Progenitor cell of endocrine pancreas (in vitro differentiated cells): ENCODE data around the gene E2F4. TPM values are rescaled to one million over a fixed set of nuclear protein-coding genes. Genes with fewer than 3 reads are reported as not detected.

Experiments used
- DNase-seq: peaks from one replicate; pipeline ENCODE4 v3.0.0; 2021; ENCODE audit warnings: low spot score; ENCODE audit not compliant: unreplicated experiment
- H3K27ac Mint-ChIP-seq: 2 replicates; pipeline ENCODE4 v1.8.0; 2021; ENCODE audit warnings: mild to moderate bottlenecking, moderate library complexity, mixed read lengths
- H3K27me3 Mint-ChIP-seq: 2 replicates; pipeline ENCODE4 v1.8.0; 2021; ENCODE audit warnings: mixed read lengths
- H3K36me3 Mint-ChIP-seq: 2 replicates; pipeline ENCODE4 v1.8.0; 2022; ENCODE audit warnings: mixed read lengths; ENCODE audit not compliant: insufficient read depth
- H3K4me1 Mint-ChIP-seq: 2 replicates; pipeline ENCODE4 v1.8.0; 2021; ENCODE audit warnings: low read depth, mixed read lengths
- H3K4me3 Mint-ChIP-seq: 2 replicates; pipeline ENCODE4 v1.8.0; 2021; ENCODE audit warnings: low read depth, mild to moderate bottlenecking, moderate library complexity, mixed read lengths
- H3K9me3 Mint-ChIP-seq: 2 replicates; pipeline ENCODE4 v1.8.0; 2021; ENCODE audit warnings: low read depth, mixed read lengths
- total RNA-seq: library from RNA; stranded (reverse); gene quantifications from 2 replicates; pipeline ENCODE4 v1.2.1, GENCODE V29; 2021
- TF ChIP-seq, protein P1 (sequence below): fragments of 200-600 bp; sonication (generic); IDR thresholded peaks from one replicate; pipeline ENCODE4 v1.5.0; 2021; ENCODE audit warnings: antibody characterized with exemption, mild to moderate bottlenecking; ENCODE audit not compliant: unreplicated experiment

E2F4 gene
- total RNA-seq, 1 donor from 2014 or later: 82.1 TPM

DNA sequence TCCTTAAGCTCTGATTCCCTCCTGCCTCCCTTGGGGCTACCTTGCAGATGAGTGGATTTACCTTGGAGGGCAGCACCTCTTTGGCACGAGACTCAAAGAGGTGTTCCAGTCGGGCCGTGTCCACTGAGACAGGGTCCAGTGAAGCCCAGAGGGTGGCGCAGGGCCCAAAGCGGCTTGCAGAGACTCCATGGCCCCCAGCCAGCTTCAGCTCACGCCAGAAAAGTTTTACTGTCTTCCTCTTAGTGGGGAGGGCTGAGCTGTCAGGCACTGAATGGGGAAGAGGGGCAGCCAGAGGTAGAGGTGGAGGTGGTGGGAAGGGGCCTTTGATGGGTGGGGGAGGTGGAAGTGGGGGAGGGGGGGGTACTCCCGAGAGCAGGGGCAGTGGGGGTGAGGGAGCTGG lies 41.6 kb downstream of the E2F4 start:
- no peak for DNase-seq

GRCh38 chr16:67234180-67234597 lies 42.2 kb downstream of the E2F4 start:
- H3K27ac Mint-ChIP-seq: no peak overlapping the region
- no peak overlapping the region for H3K4me3 Mint-ChIP-seq
- H3K27me3 Mint-ChIP-seq: no peaks in the 10 kb centered on the region
- TF ChIP-seq, protein P1, sequence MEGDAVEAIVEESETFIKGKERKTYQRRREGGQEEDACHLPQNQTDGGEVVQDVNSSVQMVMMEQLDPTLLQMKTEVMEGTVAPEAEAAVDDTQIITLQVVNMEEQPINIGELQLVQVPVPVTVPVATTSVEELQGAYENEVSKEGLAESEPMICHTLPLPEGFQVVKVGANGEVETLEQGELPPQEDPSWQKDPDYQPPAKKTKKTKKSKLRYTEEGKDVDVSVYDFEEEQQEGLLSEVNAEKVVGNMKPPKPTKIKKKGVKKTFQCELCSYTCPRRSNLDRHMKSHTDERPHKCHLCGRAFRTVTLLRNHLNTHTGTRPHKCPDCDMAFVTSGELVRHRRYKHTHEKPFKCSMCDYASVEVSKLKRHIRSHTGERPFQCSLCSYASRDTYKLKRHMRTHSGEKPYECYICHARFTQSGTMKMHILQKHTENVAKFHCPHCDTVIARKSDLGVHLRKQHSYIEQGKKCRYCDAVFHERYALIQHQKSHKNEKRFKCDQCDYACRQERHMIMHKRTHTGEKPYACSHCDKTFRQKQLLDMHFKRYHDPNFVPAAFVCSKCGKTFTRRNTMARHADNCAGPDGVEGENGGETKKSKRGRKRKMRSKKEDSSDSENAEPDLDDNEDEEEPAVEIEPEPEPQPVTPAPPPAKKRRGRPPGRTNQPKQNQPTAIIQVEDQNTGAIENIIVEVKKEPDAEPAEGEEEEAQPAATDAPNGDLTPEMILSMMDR: no peak
- no peaks in the 10 kb centered on the region for H3K9me3 Mint-ChIP-seq
- H3K36me3 Mint-ChIP-seq: peaks cover 14% of the 10 kb centered on the region
- H3K4me1 Mint-ChIP-seq: no peaks in the 10 kb centered on the region
- DNase-seq: no peak

More for the DNA sequence above, 41.6 kb downstream of the E2F4 start:
- H3K27ac Mint-ChIP-seq: no peak overlapping the region
- no peaks in the 10 kb centered on the region for H3K9me3 Mint-ChIP-seq
- no peaks in the 10 kb centered on the region for H3K4me1 Mint-ChIP-seq
- peaks cover 14% of the 10 kb centered on the region for H3K36me3 Mint-ChIP-seq
- H3K4me3 Mint-ChIP-seq: no peak overlapping the region
- H3K27me3 Mint-ChIP-seq: no peaks in the 10 kb centered on the region
- TF ChIP-seq, protein P1: no peak

DNA sequence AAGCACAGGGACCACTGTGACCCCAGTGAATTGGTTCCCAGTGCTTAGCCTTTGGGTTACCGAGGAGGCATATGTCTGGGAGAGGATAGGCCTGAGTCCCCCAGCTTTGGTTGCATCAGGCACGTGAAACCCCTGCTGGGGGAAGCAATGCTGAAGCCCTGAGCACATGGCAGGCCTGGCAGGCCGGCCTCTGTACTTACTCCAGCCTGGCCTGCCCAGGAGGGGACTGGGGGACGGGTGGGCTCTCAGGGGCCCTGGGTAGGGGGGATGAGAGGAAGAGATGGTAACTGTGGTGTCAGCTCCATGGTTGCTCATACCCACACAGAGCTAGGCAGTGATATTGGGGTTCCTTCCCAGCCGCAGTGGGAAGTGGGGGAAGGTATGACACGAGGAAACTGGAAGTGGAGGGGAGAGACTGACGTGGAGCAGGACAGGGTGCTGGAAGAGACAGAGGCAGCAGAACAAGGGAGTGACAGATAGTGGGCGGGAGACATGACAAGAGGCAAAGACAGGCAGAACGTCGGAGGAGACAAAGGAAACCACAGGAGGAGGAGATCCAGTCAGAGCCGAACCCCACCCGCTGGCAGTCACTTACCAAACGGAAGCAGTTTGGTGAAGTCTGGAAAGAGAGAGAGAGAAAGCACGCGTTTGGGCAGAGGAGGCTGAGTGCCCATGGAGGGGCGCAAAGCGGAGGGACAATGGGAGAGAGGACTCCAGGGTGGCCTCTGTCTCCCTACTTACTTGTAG lies 44.0 kb downstream of the E2F4 start:
- Mint-ChIP-seq H3K27ac (no peak overlapping the region), H3K9me3 (no peaks in the 10 kb centered on the region), H3K36me3 (peaks cover 12% of the 10 kb centered on the region), H3K27me3 (no peaks in the 10 kb centered on the region), H3K4me1 (no peaks in the 10 kb centered on the region), H3K4me3 (no peak overlapping the region)
- TF ChIP-seq, protein P1: no peak
- DNase-seq: no peak

GRCh38 chr16:67236563-67237395 lies 44.8 kb downstream of the E2F4 start:
- Mint-ChIP-seq H3K27ac (no peak overlapping the region), H3K36me3 (peaks cover 12% of the 10 kb centered on the region), H3K4me1 (no peaks in the 10 kb centered on the region), H3K4me3 (no peak overlapping the region), H3K9me3 (no peaks in the 10 kb centered on the region), H3K27me3 (no peaks in the 10 kb centered on the region)
- no peak for DNase-seq
- TF ChIP-seq, protein P1: no peak

GRCh38 chr16:67237396-67238277 lies 45.7 kb downstream of the E2F4 start:
- peaks cover 12% of the 10 kb centered on the region for H3K36me3 Mint-ChIP-seq
- no peak for DNase-seq
- no peaks in the 10 kb centered on the region for H3K27me3 Mint-ChIP-seq
- no peaks in the 10 kb centered on the region for H3K9me3 Mint-ChIP-seq
- no peak overlapping the region for H3K4me3 Mint-ChIP-seq
- H3K4me1 Mint-ChIP-seq: no peaks in the 10 kb centered on the region
- H3K27ac Mint-ChIP-seq: no peak overlapping the region
- TF ChIP-seq, protein P1: no peak
